Astrocyte of the cerebellum (primary cell): ENCODE data around the gene AGXT2.

Source experiments
- DNase-seq: peaks from one replicate; pipeline ENCODE4 v3.0.0-alpha.2; 2011; ENCODE audit warnings: low read depth
- H3K4me3 ChIP-seq: 2 replicates; pipeline ENCODE4 v1.5.1; 2011; ENCODE audit warnings: mild to moderate bottlenecking, low read depth, low read length, moderate library complexity
- in situ Hi-C: cut with HindIII; loops from 2 replicates; pipeline ENCODE4 v1.10.0; 2017; ENCODE audit warnings: low sequenced_read_pairs
- TF ChIP-seq, protein P1 (sequence below): IDR thresholded peaks from 2 replicates; pipeline ENCODE4 v1.5.1; 2012; ENCODE audit warnings: low read length, low read depth, moderate library complexity, mild to moderate bottlenecking; ENCODE audit errors: missing control alignments

Gene AGXT2

DNA sequence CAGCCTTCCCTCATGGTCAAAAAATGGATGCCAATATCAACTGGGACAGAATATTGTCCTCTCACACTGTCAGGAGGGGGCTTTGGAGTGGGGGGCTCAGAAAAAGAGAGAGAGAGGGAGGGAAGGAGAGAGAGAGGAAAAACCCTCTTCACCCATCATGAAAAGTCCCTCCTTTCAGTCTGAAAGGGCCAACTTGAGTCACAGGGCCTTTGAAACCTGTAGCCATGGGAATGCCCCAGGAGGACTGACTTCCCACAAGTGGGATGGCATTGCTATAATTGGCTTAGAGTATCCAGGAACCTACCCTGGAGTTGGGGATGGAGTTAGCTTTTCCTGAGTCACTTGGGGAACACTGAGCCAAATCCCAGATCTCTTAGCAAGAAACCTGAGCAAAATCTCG, 77.2 kb downstream of the AGXT2 start:
- no peak for DNase-seq
- TF ChIP-seq, protein P1, sequence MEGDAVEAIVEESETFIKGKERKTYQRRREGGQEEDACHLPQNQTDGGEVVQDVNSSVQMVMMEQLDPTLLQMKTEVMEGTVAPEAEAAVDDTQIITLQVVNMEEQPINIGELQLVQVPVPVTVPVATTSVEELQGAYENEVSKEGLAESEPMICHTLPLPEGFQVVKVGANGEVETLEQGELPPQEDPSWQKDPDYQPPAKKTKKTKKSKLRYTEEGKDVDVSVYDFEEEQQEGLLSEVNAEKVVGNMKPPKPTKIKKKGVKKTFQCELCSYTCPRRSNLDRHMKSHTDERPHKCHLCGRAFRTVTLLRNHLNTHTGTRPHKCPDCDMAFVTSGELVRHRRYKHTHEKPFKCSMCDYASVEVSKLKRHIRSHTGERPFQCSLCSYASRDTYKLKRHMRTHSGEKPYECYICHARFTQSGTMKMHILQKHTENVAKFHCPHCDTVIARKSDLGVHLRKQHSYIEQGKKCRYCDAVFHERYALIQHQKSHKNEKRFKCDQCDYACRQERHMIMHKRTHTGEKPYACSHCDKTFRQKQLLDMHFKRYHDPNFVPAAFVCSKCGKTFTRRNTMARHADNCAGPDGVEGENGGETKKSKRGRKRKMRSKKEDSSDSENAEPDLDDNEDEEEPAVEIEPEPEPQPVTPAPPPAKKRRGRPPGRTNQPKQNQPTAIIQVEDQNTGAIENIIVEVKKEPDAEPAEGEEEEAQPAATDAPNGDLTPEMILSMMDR, result no peak
- in situ Hi-C loops, result no loop called here
- H3K4me3 ChIP-seq, result no peak overlapping the region

DNA sequence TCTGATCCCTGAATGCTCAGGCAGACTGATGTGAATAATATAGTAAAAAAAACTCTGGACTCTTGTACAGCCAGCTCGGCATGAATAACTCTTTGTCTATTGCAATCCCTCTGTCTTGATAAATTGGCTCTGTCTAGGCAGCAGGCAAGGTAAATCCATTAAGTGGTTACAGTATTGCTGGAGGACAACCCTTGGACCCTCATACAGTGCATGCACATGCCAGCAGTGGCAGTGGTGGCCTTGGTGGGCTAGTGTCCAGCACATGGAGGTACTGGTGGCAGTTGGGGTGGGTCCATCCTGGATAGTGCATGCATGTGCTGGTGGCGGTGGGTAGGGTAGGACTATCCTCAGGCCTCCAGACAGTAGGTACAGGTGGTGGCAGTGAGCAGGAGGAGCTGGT, 79.5 kb downstream of the AGXT2 start:
- TF ChIP-seq, protein P1, result no peak
- in situ Hi-C loops, result no loop called here
- H3K4me3 ChIP-seq, result no peak overlapping the region
- no peak for DNase-seq

DNA sequence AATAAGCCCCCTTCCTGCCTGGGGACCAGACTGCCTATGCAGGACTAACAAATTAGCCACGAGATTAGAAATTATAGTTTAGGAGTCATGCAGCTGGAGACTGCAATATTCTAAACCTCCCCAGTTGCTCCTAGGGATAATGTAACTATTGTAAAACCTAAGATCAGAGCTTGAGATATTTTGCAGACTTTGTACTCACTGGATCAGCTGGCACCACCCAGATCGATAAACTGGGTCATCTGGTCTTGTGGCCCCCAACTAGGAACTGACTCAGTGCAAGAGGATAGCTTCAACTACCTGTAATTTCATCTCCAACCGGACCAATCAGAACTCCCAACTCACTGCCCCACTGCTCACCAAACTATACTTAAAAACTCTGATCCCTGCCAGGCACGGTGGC, 80.2 kb downstream of the AGXT2 start:
- in situ Hi-C loops, result no loop called here
- TF ChIP-seq, protein P1, result no peak

DNA sequence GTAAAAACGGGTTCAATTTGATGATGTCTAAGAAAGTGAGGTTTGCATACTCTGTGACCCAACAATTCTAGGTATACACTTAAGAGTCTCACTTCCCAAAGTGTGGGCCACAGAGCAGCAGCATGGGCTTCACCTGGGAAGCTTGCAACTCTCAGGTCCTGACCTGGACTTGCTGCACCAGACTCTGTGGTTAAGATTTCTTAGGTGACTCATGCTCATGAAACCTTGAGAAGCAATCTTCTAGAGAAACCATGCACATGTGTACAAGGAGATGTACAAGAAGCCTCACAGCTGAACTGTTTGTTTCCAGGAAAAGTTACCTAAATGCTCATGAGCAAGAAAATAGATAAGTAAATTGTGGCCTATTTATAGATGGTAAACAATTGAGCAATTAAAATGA, 88.4 kb downstream of the AGXT2 start:
- in situ Hi-C loops, result no loop called here
- H3K4me3 ChIP-seq, result no peak overlapping the region
- DNase-seq, result peak; percentile 24
- TF ChIP-seq, protein P1, result no peak

More for the DNA sequence above, 80.2 kb downstream of the AGXT2 start:
- H3K4me3 ChIP-seq, result no peak overlapping the region
- DNase-seq, result no peak

DNA sequence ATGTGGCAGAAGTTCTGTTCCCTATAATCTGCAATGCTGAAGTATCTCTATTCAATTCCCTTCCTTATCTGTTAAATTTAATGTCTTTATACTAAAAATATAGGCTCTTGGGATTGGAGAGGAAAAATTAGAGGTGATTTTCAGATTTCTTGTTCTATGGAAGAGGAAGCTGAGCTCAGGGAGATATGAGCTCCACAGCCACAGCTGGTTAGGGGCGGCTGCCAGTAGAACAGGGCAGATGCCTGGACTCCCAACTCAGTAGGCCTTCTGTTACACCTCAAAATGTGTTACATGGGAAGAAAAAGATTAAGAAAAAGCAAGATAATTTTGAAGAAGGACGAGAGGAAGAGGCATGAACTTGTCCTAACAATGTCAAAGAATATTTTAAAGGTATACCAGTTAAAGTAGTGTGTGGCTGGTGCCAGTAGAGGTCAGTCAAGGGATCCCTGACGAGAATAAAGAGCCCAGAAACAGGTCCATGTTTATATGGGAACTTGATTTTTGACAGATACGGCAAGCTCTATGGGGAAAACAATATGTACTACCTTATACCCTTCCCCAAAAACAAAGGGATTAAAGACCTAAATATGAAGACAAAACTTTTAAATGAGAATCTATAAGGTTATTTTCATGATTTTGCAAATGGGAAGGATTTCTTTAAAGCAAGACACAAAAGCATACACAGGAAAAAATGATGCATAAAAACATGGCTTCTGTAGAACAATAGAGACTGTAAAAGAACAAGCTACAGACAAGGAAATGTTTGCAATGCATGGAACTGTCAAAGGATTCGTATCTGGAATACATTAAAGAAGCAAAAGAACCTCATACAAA, 89.7 kb downstream of the AGXT2 start:
- DNase-seq, result peak; percentile 13
- in situ Hi-C loops, result no loop called here
- H3K4me3 ChIP-seq, result no peak overlapping the region
- TF ChIP-seq, protein P1, result peak; percentile 74

DNA sequence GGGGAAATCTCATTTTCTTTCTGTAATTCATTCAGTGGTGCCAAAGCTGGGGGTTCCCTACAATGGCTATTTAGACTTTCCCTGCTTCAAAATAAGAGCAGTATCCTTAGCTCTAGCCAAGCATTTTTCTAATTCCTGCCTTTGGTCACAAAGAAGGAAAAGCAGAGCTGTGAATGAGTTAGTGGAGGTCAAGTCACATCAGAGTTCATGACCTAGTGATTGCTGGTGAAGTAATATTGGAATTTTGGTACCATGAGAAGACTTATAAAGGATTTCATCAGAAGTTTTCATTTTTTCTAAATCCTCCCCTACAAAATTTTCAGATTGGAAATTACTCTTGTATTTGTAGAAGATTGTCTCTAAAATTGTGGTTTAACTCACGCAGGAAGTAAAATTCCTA, 90.4 kb downstream of the AGXT2 start:
- in situ Hi-C loops, result no loop called here
- no peak overlapping the region for H3K4me3 ChIP-seq
- no peak for DNase-seq
- TF ChIP-seq, protein P1, result no peak
